PC-9 (cell line): ENCODE data around the gene YES1.

Source experiments
- CTCF ChIP-seq: fragments of 200-600 bp; sonication (generic); conservative IDR thresholded peaks from 2 replicates; pipeline ENCODE4 v1.6.1; 2017; ENCODE audit warnings: mixed run types, antibody characterized with exemption, mild to moderate bottlenecking, moderate library complexity
- EZH2 ChIP-seq: fragments of 200-600 bp; sonication (generic); IDR thresholded peaks from 2 replicates; pipeline ENCODE4 v1.8.0; 2017; ENCODE audit warnings: antibody characterized with exemption, low read depth

GRCh38 chr18:766550-766860 is 45.5 kb downstream of the YES1 start:
- no peak for TF ChIP-seq CTCF
- TF ChIP-seq EZH2 = no peak
